Measurements from ENCODE around the gene GAL. TPM values are rescaled to one million over a fixed set of nuclear protein-coding genes. Genes with fewer than 3 reads are reported as not detected.
A peak's percentile ranks its signal among the peaks of the same experiment; 100 is the strongest.

The GAL gene
- total and polyA plus RNA-seq, 2 donors from 2014 or later = 0.31 TPM; not detected in 1

DNA sequence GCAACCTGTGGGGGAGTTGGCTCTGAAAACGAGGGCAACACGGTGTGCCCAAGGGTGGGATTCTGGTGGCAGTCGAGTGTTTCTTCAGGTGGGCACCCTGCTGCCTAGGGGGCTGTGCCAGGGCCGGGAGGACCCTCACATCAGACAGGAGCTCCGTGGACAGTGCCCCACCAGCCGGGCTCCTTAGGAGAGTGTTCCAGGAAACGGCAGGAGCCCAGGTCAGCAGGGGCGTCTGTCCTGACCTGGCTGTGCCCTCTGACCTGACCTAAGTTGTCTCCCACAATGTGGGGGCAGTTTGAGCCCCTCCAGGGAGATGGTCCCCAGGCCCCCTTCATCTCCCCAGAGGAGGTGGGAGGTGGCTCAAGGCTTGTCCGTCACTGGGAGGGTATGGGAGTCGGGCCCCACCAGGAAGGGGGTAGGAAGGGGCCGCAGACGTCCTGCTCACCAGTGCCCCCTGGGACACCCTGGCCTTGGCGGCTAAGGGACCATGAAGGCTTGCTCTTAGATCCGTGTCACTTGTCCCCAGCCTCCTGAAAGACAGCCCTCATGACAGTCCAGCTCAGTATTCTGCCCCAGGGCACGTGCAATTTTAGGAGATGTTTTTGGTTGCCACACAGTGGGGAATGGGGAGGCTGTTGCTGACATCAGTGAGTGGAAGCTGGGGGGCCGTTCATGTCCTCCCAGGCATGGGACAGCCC lies 32.2 kb upstream of the GAL start:
- Histone ChIP-seq H3K27ac (ENCODE audit: low read depth in 2 of 2, low read length in 2 of 2) (no peak overlapping the region), H3K9me3 (ENCODE audit: control insufficient read depth in 2 of 3, insufficient read depth in 1 of 3, low read length in 3 of 3) (peaks cover 0 to 5% (median 3%) of the 10 kb centered on the region in 3 donors), H3K36me3 (ENCODE audit: control insufficient read depth in 2 of 3, insufficient read depth in 3 of 3, low read length in 3 of 3) (no peaks in the 10 kb centered on the region), H3K4me3 (ENCODE audit: low read length in 3 of 3) (no peak overlapping the region), H3K4me1 (ENCODE audit: control insufficient read depth in 2 of 3, insufficient read depth in 2 of 3, low read depth in 1 of 3, low read length in 3 of 3) (no peaks in the 10 kb centered on the region), H3K27me3 (ENCODE audit: control insufficient read depth, insufficient read depth, low read length) (no peaks in the 10 kb centered on the region), H3K9ac (ENCODE audit: low read length in 3 of 3) (no peak overlapping the region)
- TF ChIP-seq, protein P1, sequence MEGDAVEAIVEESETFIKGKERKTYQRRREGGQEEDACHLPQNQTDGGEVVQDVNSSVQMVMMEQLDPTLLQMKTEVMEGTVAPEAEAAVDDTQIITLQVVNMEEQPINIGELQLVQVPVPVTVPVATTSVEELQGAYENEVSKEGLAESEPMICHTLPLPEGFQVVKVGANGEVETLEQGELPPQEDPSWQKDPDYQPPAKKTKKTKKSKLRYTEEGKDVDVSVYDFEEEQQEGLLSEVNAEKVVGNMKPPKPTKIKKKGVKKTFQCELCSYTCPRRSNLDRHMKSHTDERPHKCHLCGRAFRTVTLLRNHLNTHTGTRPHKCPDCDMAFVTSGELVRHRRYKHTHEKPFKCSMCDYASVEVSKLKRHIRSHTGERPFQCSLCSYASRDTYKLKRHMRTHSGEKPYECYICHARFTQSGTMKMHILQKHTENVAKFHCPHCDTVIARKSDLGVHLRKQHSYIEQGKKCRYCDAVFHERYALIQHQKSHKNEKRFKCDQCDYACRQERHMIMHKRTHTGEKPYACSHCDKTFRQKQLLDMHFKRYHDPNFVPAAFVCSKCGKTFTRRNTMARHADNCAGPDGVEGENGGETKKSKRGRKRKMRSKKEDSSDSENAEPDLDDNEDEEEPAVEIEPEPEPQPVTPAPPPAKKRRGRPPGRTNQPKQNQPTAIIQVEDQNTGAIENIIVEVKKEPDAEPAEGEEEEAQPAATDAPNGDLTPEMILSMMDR (IDR thresholded peaks at IDR 0.05; ENCODE audit: borderline replicate concordance, extremely low read depth, insufficient read depth) = no peak
- FAIRE-seq = no peak
- intact Hi-C loops (cut with DNase I) = no loop called here
- peak in 1 of 5 donors; percentile 52 for DNase-seq

DNA sequence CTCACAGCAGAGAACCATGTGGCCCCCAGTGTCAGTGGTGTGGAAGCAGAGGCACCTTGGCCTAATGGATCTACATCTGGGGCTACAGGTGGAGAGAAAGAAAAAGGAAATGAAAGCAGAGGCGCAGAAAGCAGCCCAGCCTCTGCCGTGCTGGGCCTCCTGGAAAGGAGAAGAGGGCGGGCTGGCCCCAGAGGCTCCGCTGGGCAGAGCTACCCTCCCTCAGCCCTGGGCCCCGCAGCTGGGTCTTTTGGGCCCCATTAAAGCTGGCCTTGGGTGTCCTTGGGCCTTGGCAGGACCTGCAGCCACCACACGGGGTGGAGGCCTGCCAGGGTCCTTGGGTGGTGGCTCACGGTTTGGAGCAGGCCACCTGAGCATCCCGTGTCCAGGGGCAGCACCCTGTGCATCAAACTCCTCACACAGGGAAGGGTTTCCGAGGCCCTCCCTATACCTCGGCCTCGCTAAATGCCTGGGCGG lies 31.6 kb upstream of the GAL start:
- TF ChIP-seq, protein P1 (IDR thresholded peaks at IDR 0.05; ENCODE audit: borderline replicate concordance, extremely low read depth, insufficient read depth) = no peak
- H3K9ac ChIP-seq (ENCODE audit: low read length in 3 of 3) = no peak overlapping the region
- intact Hi-C loops (cut with DNase I) = no loop called here
- H3K9me3 ChIP-seq (ENCODE audit: control insufficient read depth in 2 of 3, insufficient read depth in 1 of 3, low read length in 3 of 3) = peaks cover 0 to 3% (median 0%) of the 10 kb centered on the region in 3 donors
- DNase-seq = peak in 1 of 5 donors; percentile 42
- H3K27ac ChIP-seq (ENCODE audit: low read depth in 2 of 2, low read length in 2 of 2) = no peak overlapping the region
- no peak for FAIRE-seq
- no peak overlapping the region for H3K4me3 ChIP-seq (ENCODE audit: low read length in 3 of 3)
- H3K36me3 ChIP-seq (ENCODE audit: control insufficient read depth in 2 of 3, insufficient read depth in 3 of 3, low read length in 3 of 3) = no peaks in the 10 kb centered on the region
- no peaks in the 10 kb centered on the region for H3K27me3 ChIP-seq (ENCODE audit: control insufficient read depth, insufficient read depth, low read length)
- H3K4me1 ChIP-seq (ENCODE audit: control insufficient read depth in 2 of 3, insufficient read depth in 2 of 3, low read depth in 1 of 3, low read length in 3 of 3) = no peaks in the 10 kb centered on the region

DNA sequence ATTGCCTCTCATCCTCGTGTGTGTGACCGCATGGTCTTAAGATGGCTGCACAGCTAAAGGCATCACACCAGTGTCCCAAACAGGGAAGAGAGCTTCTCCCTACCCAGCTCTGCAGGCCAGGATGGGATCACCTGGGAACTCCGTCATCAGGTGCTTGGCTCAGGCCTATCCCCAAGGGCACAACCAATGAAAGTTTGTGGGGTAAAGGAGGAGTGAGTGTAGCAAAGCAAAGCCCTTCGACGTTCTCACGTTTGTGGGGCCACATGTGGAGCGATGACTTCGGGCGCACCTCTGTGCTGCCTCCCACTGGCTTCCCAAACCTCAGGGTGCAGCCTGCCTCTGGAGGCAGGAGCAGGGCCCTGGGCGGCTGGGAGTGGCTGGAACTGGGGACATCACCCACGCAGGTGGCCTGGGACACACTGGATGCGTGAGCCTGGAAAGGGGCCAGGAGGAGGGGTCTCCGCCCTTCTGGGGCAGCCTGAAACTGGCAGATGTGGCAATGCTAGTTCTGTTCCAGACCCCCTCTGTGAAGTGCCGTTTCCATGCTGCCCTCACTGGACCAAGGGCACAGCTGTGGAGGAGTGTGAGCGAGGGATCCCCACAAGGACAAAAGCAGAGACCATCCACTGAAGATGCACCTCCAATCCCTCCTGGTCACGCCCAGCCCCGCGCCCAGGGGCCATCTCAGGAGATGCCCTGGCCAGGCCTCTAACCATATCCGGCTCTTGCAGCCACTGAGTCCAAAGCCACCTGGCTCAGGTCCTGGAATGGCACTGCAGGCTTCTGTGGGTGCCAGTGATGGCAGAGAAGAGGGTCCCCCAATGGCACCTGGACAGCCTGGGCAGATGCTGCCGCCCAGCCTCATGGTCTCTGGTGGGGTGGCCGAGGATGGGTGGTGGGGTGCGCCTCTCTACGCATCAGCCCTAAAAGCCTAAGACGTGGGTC lies 30.6 kb upstream of the GAL start:
- Histone ChIP-seq H3K36me3 (ENCODE audit: control insufficient read depth in 2 of 3, insufficient read depth in 3 of 3, low read length in 3 of 3) (no peaks in the 10 kb centered on the region), H3K27ac (ENCODE audit: low read depth in 2 of 2, low read length in 2 of 2) (no peak overlapping the region), H3K27me3 (ENCODE audit: control insufficient read depth, insufficient read depth, low read length) (no peaks in the 10 kb centered on the region), H3K9me3 (ENCODE audit: control insufficient read depth in 2 of 3, insufficient read depth in 1 of 3, low read length in 3 of 3) (peaks cover 0 to 3% (median 0%) of the 10 kb centered on the region in 3 donors), H3K9ac (ENCODE audit: low read length in 3 of 3) (no peak overlapping the region), H3K4me3 (ENCODE audit: low read length in 3 of 3) (no peak overlapping the region), H3K4me1 (ENCODE audit: control insufficient read depth in 2 of 3, insufficient read depth in 2 of 3, low read depth in 1 of 3, low read length in 3 of 3) (no peaks in the 10 kb centered on the region)
- no peak for FAIRE-seq
- DNase-seq = peak in 1 of 5 donors; percentile 54
- TF ChIP-seq, protein P1 (IDR thresholded peaks at IDR 0.05; ENCODE audit: borderline replicate concordance, extremely low read depth, insufficient read depth) = no peak
- intact Hi-C loops (cut with DNase I) = no loop called here

Measured in kidney (tissue), 14 donors.